Activated T-cell treated with anti-CD3 and anti-CD28 coated beads, Interleukin-2, amount 50 U/mL, for 72 hours (primary cell): ENCODE results near the gene PDE1C. TPM values are rescaled to one million over a fixed set of nuclear protein-coding genes. Genes with fewer than 3 reads are reported as not detected.
"Not testable (repeated sequence)": the region's sequence is repeated elsewhere in the genome, so short reads cannot be mapped to it uniquely, and the experiment has no call there.

Experiments used
- ATAC-seq, 2 donors: fragments of 150-1000 bp; cut with Tn5 transposase; replicated peaks in 1 of 2; 2 replicates each; pipeline ENCODE4 v1.10.0; 2021; ENCODE audit warnings: moderate library complexity in 2 of 2, mild to moderate bottlenecking in 1 of 2
- DNase-seq, 2 donors: peaks; one replicate each; pipeline ENCODE4 v3.0.0; 2021 to 2022; ENCODE audit warnings: mixed read lengths in 1 of 2
- H3K27ac Mint-ChIP-seq: one replicate; pipeline ENCODE4 v1.8.0; 2022; ENCODE audit warnings: mild to moderate bottlenecking, moderate library complexity, mixed read lengths
- H3K27me3 Mint-ChIP-seq: one replicate; pipeline ENCODE4 v1.8.0; 2022; ENCODE audit warnings: low read depth, mixed read lengths
- H3K36me3 Mint-ChIP-seq, 2 donors: one replicate each; pipeline ENCODE4 v1.8.0; 2022; ENCODE audit warnings: mixed read lengths in 2 of 2, mild to moderate bottlenecking in 1 of 2; ENCODE audit not compliant: insufficient read depth in 2 of 2
- H3K4me1 Mint-ChIP-seq: one replicate; pipeline ENCODE4 v1.8.0; 2022; ENCODE audit warnings: low read depth, mixed read lengths
- H3K4me3 Mint-ChIP-seq, 2 donors: one replicate each; pipeline ENCODE4 v1.8.0; 2022; ENCODE audit warnings: mild to moderate bottlenecking in 2 of 2, mixed read lengths in 2 of 2, moderate library complexity in 2 of 2
- H3K9me3 Mint-ChIP-seq, 2 donors: one replicate each; pipeline ENCODE4 v1.8.0; 2022; ENCODE audit warnings: mixed read lengths in 2 of 2
- total RNA-seq, 2 donors: library from RNA; stranded (reverse); gene quantifications; one replicate each; pipeline ENCODE4 v1.2.3, GENCODE V29; 2022

PDE1C gene
- total RNA-seq, 2 donors from 2014 or later, result not detected

- Mint-ChIP-seq H3K9me3 (peaks cover 2 to 3% of the 10 kb centered on the region in 2 donors), H3K4me3 (no peak overlapping the region), H3K36me3 (no peaks in the 10 kb centered on the region), H3K27me3 (no peaks in the 10 kb centered on the region), H3K4me1 (no peaks in the 10 kb centered on the region), H3K27ac (no peak overlapping the region)
- ATAC-seq (no peak), DNase-seq (no peak)
Observed at GRCh38 chr7:32091608-32092210, 21.5 kb upstream of the PDE1C start.

- Mint-ChIP-seq H3K4me1 (no peaks in the 10 kb centered on the region), H3K4me3 (no peak overlapping the region)
- DNase-seq, result no peak
Observed at GRCh38 chr7:32089678-32090077, 19.5 kb upstream of the PDE1C start.

GRCh38 chr7:32089256-32089655 lies 19.0 kb upstream of the PDE1C start:
- no peaks in the 10 kb centered on the region for H3K27me3 Mint-ChIP-seq
- no peak for ATAC-seq
- H3K27ac Mint-ChIP-seq, result no peak overlapping the region
- H3K4me3 Mint-ChIP-seq, result no peak overlapping the region
- no peaks in the 10 kb centered on the region for H3K4me1 Mint-ChIP-seq
- peaks cover 2 to 4% of the 10 kb centered on the region in 2 donors for H3K9me3 Mint-ChIP-seq
- DNase-seq, result no peak
- H3K36me3 Mint-ChIP-seq, result no peaks in the 10 kb centered on the region

More at GRCh38 chr7:32089678-32090077, 19.5 kb upstream of the PDE1C start:
- no peak for ATAC-seq
- Mint-ChIP-seq H3K27me3 (no peaks in the 10 kb centered on the region), H3K36me3 (no peaks in the 10 kb centered on the region), H3K9me3 (peaks cover 2 to 3% of the 10 kb centered on the region in 2 donors), H3K27ac (no peak overlapping the region)

GRCh38 chr7:32088451-32088881 lies 18.3 kb upstream of the PDE1C start:
- H3K27me3 Mint-ChIP-seq, result no peaks in the 10 kb centered on the region
- H3K9me3 Mint-ChIP-seq, result peaks cover 2 to 4% of the 10 kb centered on the region in 2 donors
- no peak for DNase-seq
- no peak for ATAC-seq
- H3K27ac Mint-ChIP-seq, result no peak overlapping the region
- no peaks in the 10 kb centered on the region for H3K36me3 Mint-ChIP-seq
- no peak overlapping the region for H3K4me3 Mint-ChIP-seq
- no peaks in the 10 kb centered on the region for H3K4me1 Mint-ChIP-seq

GRCh38 chr7:32079510-32079909 lies 9.3 kb upstream of the PDE1C start:
- Mint-ChIP-seq H3K4me1 (no peaks in the 10 kb centered on the region), H3K36me3 (no peaks in the 10 kb centered on the region), H3K9me3 (peaks cover 2 to 3% of the 10 kb centered on the region in 2 donors), H3K4me3 (no peak overlapping the region), H3K27ac (no peak overlapping the region), H3K27me3 (no peaks in the 10 kb centered on the region)
- ATAC-seq (no peak), DNase-seq (no peak)

GRCh38 chr7:32078824-32079223 lies 8.6 kb upstream of the PDE1C start:
- Mint-ChIP-seq H3K27ac (no peak overlapping the region), H3K9me3 (peaks cover 2 to 3% of the 10 kb centered on the region in 2 donors), H3K4me1 (no peaks in the 10 kb centered on the region), H3K4me3 (no peak overlapping the region), H3K27me3 (no peaks in the 10 kb centered on the region), H3K36me3 (no peaks in the 10 kb centered on the region)
- ATAC-seq (no peak), DNase-seq (no peak)

- DNase-seq (no peak), ATAC-seq (no peak)
- H3K27me3 Mint-ChIP-seq, result peaks cover 2% of the 10 kb centered on the region
- H3K4me3 Mint-ChIP-seq, result no peak overlapping the region
- H3K4me1 Mint-ChIP-seq, result no peaks in the 10 kb centered on the region
- peaks cover 2% of the 10 kb centered on the region in 2 donors for H3K9me3 Mint-ChIP-seq
- H3K27ac Mint-ChIP-seq, result no peak overlapping the region
- no peaks in the 10 kb centered on the region for H3K36me3 Mint-ChIP-seq
Observed at GRCh38 chr7:32077806-32078205, 7.6 kb upstream of the PDE1C start.

- not testable (repeated sequence) for H3K36me3 Mint-ChIP-seq, H3K27ac Mint-ChIP-seq, H3K4me1 Mint-ChIP-seq, ATAC-seq, DNase-seq, H3K9me3 Mint-ChIP-seq, H3K4me3 Mint-ChIP-seq
- H3K27me3 Mint-ChIP-seq, result peaks cover 11% of the 10 kb centered on the region
Observed at GRCh38 chr7:32076802-32077201, 6.6 kb upstream of the PDE1C start.

- ATAC-seq (no peak), DNase-seq (no peak)
- Mint-ChIP-seq H3K27me3 (peaks cover 11% of the 10 kb centered on the region), H3K36me3 (no peaks in the 10 kb centered on the region), H3K4me1 (no peaks in the 10 kb centered on the region), H3K27ac (no peak overlapping the region), H3K4me3 (no peak overlapping the region), H3K9me3 (peaks cover 2% of the 10 kb centered on the region in 2 donors)
Observed at GRCh38 chr7:32075612-32076011, 5.4 kb upstream of the PDE1C start.

- H3K4me3 Mint-ChIP-seq, result no peak overlapping the region
- ATAC-seq, result no peak
Observed at GRCh38 chr7:32074787-32075585, 4.8 kb upstream of the PDE1C start.

GRCh38 chr7:32073533-32073932 lies 3.3 kb upstream of the PDE1C start:
- H3K4me3 Mint-ChIP-seq, result no peak overlapping the region
- H3K4me1 Mint-ChIP-seq, result no peaks in the 10 kb centered on the region

More at GRCh38 chr7:32074787-32075585, 4.8 kb upstream of the PDE1C start:
- H3K9me3 Mint-ChIP-seq, result peaks cover 2% of the 10 kb centered on the region in 2 donors
- H3K27me3 Mint-ChIP-seq, result peaks cover 17% of the 10 kb centered on the region
- no peaks in the 10 kb centered on the region for H3K4me1 Mint-ChIP-seq
- H3K27ac Mint-ChIP-seq, result no peak overlapping the region
- no peaks in the 10 kb centered on the region for H3K36me3 Mint-ChIP-seq
- no peak for DNase-seq

GRCh38 chr7:32072397-32072796 lies 2.2 kb upstream of the PDE1C start:
- Mint-ChIP-seq H3K4me3 (no peak overlapping the region), H3K4me1 (no peaks in the 10 kb centered on the region), H3K27me3 (peaks cover 21% of the 10 kb centered on the region), H3K27ac (no peak overlapping the region), H3K9me3 (peaks cover 0 to 2% of the 10 kb centered on the region in 2 donors), H3K36me3 (no peaks in the 10 kb centered on the region)
- DNase-seq (no peak), ATAC-seq (no peak)

More at GRCh38 chr7:32073533-32073932, 3.3 kb upstream of the PDE1C start:
- Mint-ChIP-seq H3K27ac (no peak overlapping the region), H3K9me3 (peaks cover 0 to 2% of the 10 kb centered on the region in 2 donors), H3K27me3 (peaks cover 21% of the 10 kb centered on the region), H3K36me3 (no peaks in the 10 kb centered on the region)
- no peak for ATAC-seq
- no peak for DNase-seq

- Mint-ChIP-seq H3K4me3 (no peak overlapping the region), H3K36me3 (no peaks in the 10 kb centered on the region), H3K27me3 (peaks cover 21% of the 10 kb centered on the region), H3K4me1 (no peaks in the 10 kb centered on the region), H3K9me3 (peaks cover 0 to 2% of the 10 kb centered on the region in 2 donors), H3K27ac (no peak overlapping the region)
- no peak for ATAC-seq
- no peak for DNase-seq
Observed at GRCh38 chr7:32071466-32072091, 1.4 kb upstream of the PDE1C start.
